Endothelial cell of umbilical vein (primary cell): Measurements from ENCODE around the gene HDAC4. TPM values are rescaled to one million over a fixed set of nuclear protein-coding genes. Genes with fewer than 3 reads are reported as not detected.

Experiments
- BruUV-seq: library from RNA; stranded (reverse); fragments of 400-500 nt; replicated peaks from 2 replicates; lab custom pipeline; 2021; lab: Mats Ljungman, UMichigan
- CTCF ChIA-PET: fragments of 300-600, 350-600 bp; sonication (Branson Sonifier 250); formaldehyde crosslinking; loops from one replicate; lab custom pipeline; 2021; ENCODE audit warnings: antibody characterized with exemption, inconsistent platforms; lab: Charles Lee
- POLR2A ChIA-PET: fragments of 300-600, 350-600 bp; sonication (Branson Sonifier 250); formaldehyde crosslinking; loops from one replicate; lab custom pipeline; 2021; ENCODE audit warnings: antibody characterized with exemption, inconsistent platforms; lab: Charles Lee
- DNase-seq: peaks from one replicate; pipeline ENCODE4 v3.0.0-alpha.2; 2011; ENCODE audit warnings: low read depth, low spot score
- FAIRE-seq: peaks from 2 replicates; lab custom pipeline; 2011; peaks lifted over from hg19 to GRCh38; lab: Jason Lieb, UNC
- H2AFZ ChIP-seq: 2 replicates; pipeline ENCODE4 v1.6.0; 2012; ENCODE audit warnings: low read depth, low read length, control low read depth, inconsistent platforms
- H3K27ac ChIP-seq: 2 replicates; pipeline ENCODE4 v1.5.1; 2011; ENCODE audit warnings: low read depth, mild to moderate bottlenecking, control low read depth, low read length, moderate library complexity; ENCODE audit not compliant: insufficient read depth
- H3K27me3 ChIP-seq, 2 experiments: 2 replicates each; pipeline versions ENCODE4 v1.6.0 to v1.6.1; 2011; ENCODE audit warnings: low read length in 2 of 2, mixed read lengths in 1 of 2; ENCODE audit not compliant: control insufficient read depth in 2 of 2, insufficient read depth in 2 of 2
- H3K36me3 ChIP-seq, 2 experiments: 2 replicates in 1 of 2; 3 replicates in 1 of 2; pipeline ENCODE4 v1.5.1; 2011; ENCODE audit warnings: low read length in 2 of 2, mild to moderate bottlenecking in 1 of 2, moderate library complexity in 1 of 2; ENCODE audit not compliant: control insufficient read depth in 2 of 2, insufficient read depth in 2 of 2; ENCODE audit errors: extremely low read depth in 1 of 2
- H3K4me1 ChIP-seq: 3 replicates; pipeline ENCODE4 v1.5.1; 2011; ENCODE audit warnings: mild to moderate bottlenecking, low read length; ENCODE audit not compliant: control insufficient read depth, insufficient read depth; ENCODE audit errors: extremely low read depth
- H3K4me2 ChIP-seq: 2 replicates; pipeline ENCODE4 v1.6.1; 2011; ENCODE audit warnings: low read length, control low read depth, mixed read lengths; ENCODE audit not compliant: insufficient read depth
- H3K4me3 ChIP-seq, 3 experiments: fragments of 200-600 bp in 1 of 3; sonication (generic), shearing (Covaris generic) in 1 of 3; replicated peaks in 1 of 3; 2 replicates each; pipeline ENCODE4 v1.5.1; 2011 to 2016; ENCODE audit warnings: control low read depth in 3 of 3, low read length in 3 of 3, mild to moderate bottlenecking in 2 of 3, inconsistent platforms in 1 of 3, low read depth in 1 of 3, moderate library complexity in 1 of 3; ENCODE audit not compliant: insufficient read depth in 1 of 3
- H3K79me2 ChIP-seq: 2 replicates; pipeline ENCODE4 v1.6.0; 2012; ENCODE audit warnings: low read length, inconsistent platforms; ENCODE audit not compliant: control insufficient read depth, insufficient read depth
- H3K9ac ChIP-seq: replicated peaks from 2 replicates; pipeline ENCODE3; 2011; ENCODE audit warnings: low read length, control low read depth; ENCODE audit not compliant: insufficient read depth; ENCODE audit errors: extremely low read depth
- H3K9me1 ChIP-seq: replicated peaks from 3 replicates; pipeline ENCODE4 v1.6.0; 2011; ENCODE audit warnings: mild to moderate bottlenecking, low read length; ENCODE audit not compliant: control insufficient read depth, insufficient read depth; ENCODE audit errors: extremely low read depth
- H3K9me3 ChIP-seq: replicated peaks from 2 replicates; pipeline ENCODE4 v1.5.1; 2012; ENCODE audit warnings: low read length, inconsistent platforms; ENCODE audit not compliant: control insufficient read depth, insufficient read depth
- H4K20me1 ChIP-seq: replicated peaks from 2 replicates; pipeline ENCODE3; 2011; ENCODE audit warnings: mild to moderate bottlenecking, low read length; ENCODE audit not compliant: control insufficient read depth, insufficient read depth; ENCODE audit errors: extremely low read depth
- CTCF ChIP-seq, 2 donors: IDR thresholded peaks; 1 replicate in 1 of 2; 2 replicates in 1 of 2; pipeline ENCODE4 v1.5.1; 2011; ENCODE audit warnings: low read length in 2 of 2, mild to moderate bottlenecking in 2 of 2, moderate library complexity in 2 of 2, control low read depth in 1 of 2, inconsistent platforms in 1 of 2, low read depth in 1 of 2; ENCODE audit not compliant: insufficient read depth in 1 of 2; ENCODE audit errors: extremely low read depth in 1 of 2
- EZH2 ChIP-seq: IDR thresholded peaks from 2 replicates; pipeline ENCODE4 v1.6.1; 2012; ENCODE audit warnings: borderline replicate concordance, low read depth, mild to moderate bottlenecking, moderate library complexity, low read length, inconsistent platforms; ENCODE audit not compliant: severe bottlenecking
- GATA2 ChIP-seq: IDR thresholded peaks from 2 replicates; pipeline ENCODE4 v1.7.0; 2011; ENCODE audit warnings: low read depth, mild to moderate bottlenecking, moderate library complexity, mixed read lengths, low read length; ENCODE audit not compliant: insufficient read length, insufficient read depth
- MAX ChIP-seq: IDR thresholded peaks from 2 replicates; pipeline ENCODE4 v1.6.1; 2011; ENCODE audit not compliant: insufficient read depth, insufficient read length
- POLR2A ChIP-seq: IDR thresholded peaks from 2 replicates; pipeline ENCODE4 v1.6.1; 2012; ENCODE audit warnings: low read depth, mild to moderate bottlenecking, control low read depth, low read length
- POLR2AphosphoS5 ChIP-seq: IDR thresholded peaks from 2 replicates; pipeline ENCODE4 v1.6.1; 2012; ENCODE audit warnings: low read depth, mild to moderate bottlenecking, control low read depth, low read length, moderate library complexity; ENCODE audit not compliant: insufficient read depth
- dilution Hi-C: fragments of 300-500 bp; cut with MboI; formaldehyde crosslinking; loops from one replicate; pipeline ENCODE4 v1.15.0; 2019; ENCODE audit warnings: low sequenced_read_pairs; ENCODE audit not compliant: extremely low pct_ligation_motif_present
- intact Hi-C: fragments of 100-400 bp; cut with micrococcal nuclease; formaldehyde crosslinking; loops from one replicate; pipeline ENCODE4 v1.10.0; 2022
- polyA plus RNA-seq, 4 experiments: library from polyadenylated mRNA; depleted of rRNA in 3 of 4; stranded (reverse) in 3 of 4; unstranded in 1 of 4; fragments of >200 nt; gene quantifications; 2 replicates each; pipeline versions ENCODE4 v1.2.1 to v1.2.3, GENCODE V29; 2011 to 2012; ENCODE audit warnings: missing spikeins in 1 of 4
- total RNA-seq: library from RNA; stranded (reverse); gene quantifications from 2 replicates; pipeline ENCODE4 v1.2.3, GENCODE V29; 2021

Gene HDAC4
- total and polyA plus RNA-seq, 2 donors (not counting 3 experiments of a cell fraction or from before 2014, with no cell fraction given) = 13.4 to 33.0 TPM

GRCh38 chr2:239224955-239225354 lies 175.9 kb downstream of the HDAC4 start:
- no peaks in the 10 kb centered on the region for H3K9me3 ChIP-seq
- intact Hi-C loops (no loop called here), dilution Hi-C loops (no loop called here)
- no peak overlapping the region for H3K9ac ChIP-seq
- H4K20me1 ChIP-seq = peaks cover 2% of the 10 kb centered on the region
- H3K4me3 ChIP-seq = no peak overlapping the region
- no peak for TF ChIP-seq POLR2A
- no peak for TF ChIP-seq MAX
- TF ChIP-seq GATA2 = no peak
- TF ChIP-seq EZH2 = no peak
- no peak for TF ChIP-seq POLR2AphosphoS5
- TF ChIP-seq CTCF (IDR thresholded peaks at IDR 0.05; ENCODE audit: extremely low read depth in 1 of 2, insufficient read depth in 1 of 2, low read depth in 1 of 2, low read length in 2 of 2) = no peak
- no peaks in the 10 kb centered on the region for H3K27me3 ChIP-seq
- H3K79me2 ChIP-seq = no peaks in the 10 kb centered on the region
- DNase-seq (no peak), FAIRE-seq (no peak)
- H3K4me2 ChIP-seq = no peak overlapping the region
- no TSS peak for BruUV-seq
- no peak overlapping the region for H3K27ac ChIP-seq
- CTCF ChIA-PET = no interaction called here
- no peaks in the 10 kb centered on the region for H3K9me1 ChIP-seq
- POLR2A ChIA-PET = no interaction called here
- no peaks in the 10 kb centered on the region for H3K4me1 ChIP-seq
- H2AFZ ChIP-seq = no peak overlapping the region
- H3K36me3 ChIP-seq = no peaks in the 10 kb centered on the region

- H3K4me3 ChIP-seq = no peak overlapping the region
- peaks cover 2% of the 10 kb centered on the region for H3K79me2 ChIP-seq
- no peak for DNase-seq
- no peaks in the 10 kb centered on the region for H3K9me3 ChIP-seq
- intact Hi-C loops = no loop called here
- no peak for FAIRE-seq
- no peaks in the 10 kb centered on the region for H3K36me3 ChIP-seq
- H2AFZ ChIP-seq = no peak overlapping the region
- no peaks in the 10 kb centered on the region for H3K4me1 ChIP-seq
- no peaks in the 10 kb centered on the region for H3K9me1 ChIP-seq
- H3K27ac ChIP-seq = no peak overlapping the region
- H3K27me3 ChIP-seq = no peaks in the 10 kb centered on the region
- no TSS peak for BruUV-seq
- no peak for TF ChIP-seq POLR2AphosphoS5
- dilution Hi-C loops = no loop called here
- H4K20me1 ChIP-seq = peaks cover 2% of the 10 kb centered on the region
- ChIA-PET CTCF (no interaction called here), POLR2A (no interaction called here)
- H3K4me2 ChIP-seq = no peak overlapping the region
- no peak overlapping the region for H3K9ac ChIP-seq
Measured at GRCh38 chr2:239224199-239224570, 176.6 kb downstream of the HDAC4 start.
